Stimulated activated CD8-positive, alpha-beta memory T cell treated with anti-CD3 and anti-CD28 coated beads, Interleukin-7, amount 100 ng/mL, for 1 hour (primary cell): Measurements from ENCODE around the gene GNG7.
"Not testable (repeated sequence)": the region's sequence is repeated elsewhere in the genome, so short reads cannot be mapped to it uniquely, and the experiment has no call there.

Experiments
- DNase-seq, 2 donors: peaks; one replicate each; pipeline ENCODE4 v3.0.0-alpha.2; 2020; ENCODE audit warnings: low read depth in 2 of 2

Gene GNG7

DNA sequence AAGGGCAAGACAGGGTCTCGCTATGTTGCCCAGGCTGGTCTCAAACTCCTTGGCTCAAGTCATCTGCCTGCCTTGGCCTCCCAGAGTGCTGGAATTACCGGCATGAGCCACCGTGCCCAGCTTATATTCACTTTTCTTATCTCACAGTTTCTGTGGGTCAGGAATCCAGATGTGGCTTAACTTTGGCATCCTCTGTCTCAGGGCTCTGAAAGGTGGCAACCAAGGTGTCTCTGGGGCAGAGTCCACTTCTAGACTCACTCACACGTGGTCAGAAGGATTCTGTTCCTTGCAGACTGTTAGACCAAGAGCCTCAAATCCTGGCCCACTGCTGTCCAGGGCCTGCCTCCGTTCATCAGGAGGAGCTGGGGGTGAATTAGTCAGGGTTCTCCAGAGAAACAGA, 238.1 kb downstream of the GNG7 start:
- no peak for DNase-seq

DNA sequence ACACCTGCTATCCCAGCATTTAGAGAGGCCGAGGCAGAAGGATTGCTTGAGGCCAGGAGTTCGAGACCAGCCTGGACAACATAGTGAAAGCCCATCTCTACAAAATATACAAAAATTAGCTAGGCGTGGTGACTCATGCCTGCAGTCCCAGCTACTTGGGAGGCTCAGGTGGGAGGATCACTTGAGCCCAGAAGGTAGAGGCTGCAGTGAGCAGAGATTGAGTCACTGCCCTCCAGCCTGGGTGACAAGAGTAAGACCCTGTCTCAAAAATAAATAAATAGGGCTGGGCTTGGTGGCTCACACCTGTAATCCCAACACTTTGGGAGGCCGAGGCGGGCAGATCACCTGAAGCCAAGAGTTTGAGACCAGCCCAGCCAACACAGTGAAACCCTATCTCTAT, 238.8 kb downstream of the GNG7 start:
- not testable (repeated sequence) for DNase-seq

DNA sequence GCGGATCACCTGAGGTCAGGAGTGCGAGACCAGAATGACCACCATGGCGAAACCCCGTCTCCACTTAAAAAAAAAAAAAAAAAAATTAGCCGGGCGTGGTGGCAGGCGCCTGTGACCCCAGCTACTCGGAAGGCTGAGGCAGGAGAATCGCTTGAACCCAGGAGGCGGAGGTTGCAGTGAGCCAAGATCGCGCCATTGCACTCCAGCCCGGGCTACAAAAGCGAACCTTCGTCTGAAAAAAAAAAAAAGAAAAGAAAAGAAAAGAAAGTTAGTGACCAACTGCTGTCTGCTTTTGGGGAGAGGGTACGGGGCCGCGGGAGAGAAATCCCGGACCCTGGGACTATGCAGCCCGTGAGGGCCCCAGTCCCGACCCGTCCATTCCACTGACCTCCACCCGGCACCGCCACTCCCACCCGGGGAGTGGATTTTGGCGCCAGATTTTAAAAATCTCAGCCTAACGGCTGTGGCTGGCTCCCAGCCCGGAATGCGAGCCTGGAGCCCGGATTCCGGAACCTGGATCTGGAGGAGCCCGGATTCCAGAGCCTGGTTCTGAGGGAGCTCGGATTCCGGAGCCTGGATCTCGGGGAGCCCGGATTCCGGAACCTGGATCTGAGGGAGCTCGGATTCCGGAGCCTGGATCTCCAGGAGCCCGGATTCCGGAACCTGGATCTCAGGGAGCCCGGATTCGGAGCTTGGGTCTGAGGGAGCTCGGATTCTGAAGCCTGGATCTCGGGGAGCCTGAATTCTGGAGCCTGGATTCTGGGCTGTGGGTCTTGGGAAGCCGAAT, 239.7 kb downstream of the GNG7 start:
- no peak for DNase-seq

DNA sequence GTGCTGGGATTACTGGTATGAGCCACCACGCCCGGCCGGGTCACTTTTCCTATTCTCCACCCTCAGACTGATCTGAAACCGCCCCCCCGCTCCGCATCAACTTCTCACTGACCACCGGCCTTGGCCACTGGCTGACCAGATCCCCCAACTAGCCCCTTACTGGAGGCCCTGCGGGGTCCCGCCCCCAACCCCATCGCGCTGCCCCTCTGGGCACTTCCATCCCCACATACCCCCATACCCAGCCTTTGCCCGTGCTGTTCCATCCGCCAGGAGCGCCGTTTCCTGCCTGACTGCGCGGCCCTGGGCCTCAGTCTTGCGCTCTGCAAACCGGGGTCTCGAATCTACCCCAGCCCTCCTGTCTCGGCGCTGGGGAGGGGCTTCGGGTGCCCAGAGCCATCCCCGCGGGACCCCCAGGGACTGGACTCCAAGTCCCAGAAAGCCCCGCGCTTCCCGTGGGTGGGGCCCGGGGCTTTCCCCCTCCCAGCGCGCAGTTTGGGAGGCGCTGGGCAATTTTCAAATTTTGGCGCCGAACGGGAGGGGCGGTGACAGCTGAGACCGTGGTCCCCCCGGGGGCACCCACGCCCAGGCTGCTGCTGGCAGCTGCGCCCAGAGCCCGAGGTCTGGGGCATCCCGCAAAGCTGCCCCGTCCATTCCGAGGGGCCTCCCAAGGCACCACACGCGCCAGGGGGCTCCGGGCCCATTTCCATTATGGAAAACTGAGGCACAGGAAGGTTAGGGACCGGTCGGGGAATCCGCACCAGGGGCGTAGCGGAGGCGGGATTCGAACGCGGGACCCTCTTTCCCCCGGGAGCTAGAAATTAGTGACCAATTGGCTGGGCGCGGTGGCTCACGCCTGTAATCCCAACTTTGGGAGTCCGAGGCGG, 240.5 kb downstream of the GNG7 start:
- DNase-seq, result peak; percentile 12 to 29
